GM12874 (cell line): Measurements from ENCODE around the gene DOCK10.

Experiments used
- TF ChIP-seq, protein P1 (sequence below): IDR thresholded peaks from 2 replicates; pipeline ENCODE4 v1.5.1; 2011; ENCODE audit warnings: low read depth, mild to moderate bottlenecking, control low read depth, low read length, moderate library complexity; ENCODE audit not compliant: insufficient read depth

Gene DOCK10

DNA sequence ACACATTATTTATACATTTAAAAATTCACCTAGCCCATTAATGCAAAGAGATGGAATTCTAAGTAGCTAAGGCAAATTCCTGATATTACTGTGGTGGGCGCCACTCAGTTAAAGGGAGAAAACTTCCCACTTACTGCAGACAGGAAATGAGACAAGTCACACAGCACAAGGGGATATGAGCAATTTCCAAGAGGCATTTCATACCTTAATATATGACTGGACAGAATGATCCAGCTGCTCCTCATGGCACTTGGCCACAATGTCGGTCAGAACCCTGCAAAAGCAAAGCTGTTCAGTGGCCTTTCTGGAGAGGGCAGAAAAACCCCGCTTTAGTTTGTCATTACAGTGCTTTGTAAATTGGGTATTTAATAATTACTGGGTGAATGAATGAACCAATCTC, 204.7 kb downstream of the DOCK10 start:
- TF ChIP-seq, protein P1, sequence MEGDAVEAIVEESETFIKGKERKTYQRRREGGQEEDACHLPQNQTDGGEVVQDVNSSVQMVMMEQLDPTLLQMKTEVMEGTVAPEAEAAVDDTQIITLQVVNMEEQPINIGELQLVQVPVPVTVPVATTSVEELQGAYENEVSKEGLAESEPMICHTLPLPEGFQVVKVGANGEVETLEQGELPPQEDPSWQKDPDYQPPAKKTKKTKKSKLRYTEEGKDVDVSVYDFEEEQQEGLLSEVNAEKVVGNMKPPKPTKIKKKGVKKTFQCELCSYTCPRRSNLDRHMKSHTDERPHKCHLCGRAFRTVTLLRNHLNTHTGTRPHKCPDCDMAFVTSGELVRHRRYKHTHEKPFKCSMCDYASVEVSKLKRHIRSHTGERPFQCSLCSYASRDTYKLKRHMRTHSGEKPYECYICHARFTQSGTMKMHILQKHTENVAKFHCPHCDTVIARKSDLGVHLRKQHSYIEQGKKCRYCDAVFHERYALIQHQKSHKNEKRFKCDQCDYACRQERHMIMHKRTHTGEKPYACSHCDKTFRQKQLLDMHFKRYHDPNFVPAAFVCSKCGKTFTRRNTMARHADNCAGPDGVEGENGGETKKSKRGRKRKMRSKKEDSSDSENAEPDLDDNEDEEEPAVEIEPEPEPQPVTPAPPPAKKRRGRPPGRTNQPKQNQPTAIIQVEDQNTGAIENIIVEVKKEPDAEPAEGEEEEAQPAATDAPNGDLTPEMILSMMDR: no peak

DNA sequence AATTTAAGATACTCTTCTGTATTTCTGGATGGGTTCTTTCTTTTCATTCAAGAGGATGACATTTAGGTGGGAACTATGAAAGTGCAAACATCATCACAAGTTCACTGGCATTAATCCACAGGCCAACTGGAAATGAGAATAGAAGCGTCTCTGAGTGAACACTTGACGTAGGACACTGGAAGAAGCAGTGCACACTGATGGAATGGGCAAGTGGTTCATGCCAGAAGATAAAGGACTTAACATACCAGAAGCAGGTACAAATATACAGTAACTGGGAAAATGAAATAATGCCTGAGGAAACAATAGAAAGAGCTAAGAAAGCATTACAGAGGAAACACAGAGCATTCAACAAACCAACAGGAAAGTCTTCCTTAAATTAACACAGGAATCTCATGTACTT, 205.2 kb downstream of the DOCK10 start:
- TF ChIP-seq, protein P1: no peak

DNA sequence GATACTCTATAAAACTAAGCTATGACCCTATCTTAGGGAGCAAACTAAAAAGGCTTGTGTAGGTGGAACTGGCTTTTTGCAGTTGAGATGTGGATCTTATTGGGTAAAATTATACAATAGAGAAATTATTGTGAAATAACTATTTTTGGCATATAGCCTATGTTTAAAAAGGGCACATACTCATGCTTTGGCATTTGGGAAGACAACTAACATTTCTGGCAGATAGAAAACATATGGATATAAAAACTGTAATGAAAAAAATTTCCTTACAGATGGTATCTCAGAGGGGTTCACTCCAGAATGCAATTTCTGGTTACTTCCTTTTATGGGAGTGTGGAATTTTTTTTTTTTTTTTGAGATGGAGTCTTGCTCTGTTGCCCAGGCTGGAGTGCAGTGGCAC, 206.0 kb downstream of the DOCK10 start:
- TF ChIP-seq, protein P1: no peak

DNA sequence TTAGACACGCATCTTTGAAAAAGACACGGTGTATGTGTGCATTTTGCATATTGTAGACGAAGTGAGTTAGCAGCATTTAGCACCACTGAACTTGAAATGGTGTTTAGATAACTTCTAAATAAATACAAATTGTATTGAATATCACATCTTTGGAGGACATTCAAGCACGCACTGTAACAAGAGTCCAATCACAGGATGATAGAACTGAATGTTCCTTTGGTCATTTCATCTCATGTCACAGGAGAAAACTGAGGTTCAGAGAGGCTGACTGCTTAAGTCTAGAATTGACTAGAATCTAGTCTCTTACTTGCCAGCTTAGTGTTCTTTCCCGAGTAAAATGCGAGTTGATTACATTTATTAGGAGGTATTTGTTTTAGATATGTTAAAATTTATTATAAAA, 206.9 kb downstream of the DOCK10 start:
- TF ChIP-seq, protein P1: no peak

DNA sequence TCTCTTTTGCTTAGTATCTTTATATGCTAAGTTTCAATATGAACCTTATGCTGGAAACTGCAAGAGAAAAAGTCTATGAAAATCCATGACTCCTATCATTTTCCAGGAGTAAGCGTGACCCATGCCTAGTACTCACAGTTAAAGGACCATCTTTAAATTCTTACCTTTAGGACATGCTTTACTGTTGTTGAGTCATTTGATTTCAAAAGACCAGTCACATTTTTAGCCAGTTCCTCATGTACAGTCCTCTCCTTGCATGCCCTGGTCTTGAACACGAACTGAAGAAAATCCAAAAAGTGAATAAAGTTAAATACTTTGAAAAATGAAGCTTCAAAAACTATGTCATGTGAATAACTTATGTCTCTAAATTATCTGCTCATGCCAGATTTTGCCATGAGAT, 208.3 kb downstream of the DOCK10 start:
- TF ChIP-seq, protein P1: no peak

DNA sequence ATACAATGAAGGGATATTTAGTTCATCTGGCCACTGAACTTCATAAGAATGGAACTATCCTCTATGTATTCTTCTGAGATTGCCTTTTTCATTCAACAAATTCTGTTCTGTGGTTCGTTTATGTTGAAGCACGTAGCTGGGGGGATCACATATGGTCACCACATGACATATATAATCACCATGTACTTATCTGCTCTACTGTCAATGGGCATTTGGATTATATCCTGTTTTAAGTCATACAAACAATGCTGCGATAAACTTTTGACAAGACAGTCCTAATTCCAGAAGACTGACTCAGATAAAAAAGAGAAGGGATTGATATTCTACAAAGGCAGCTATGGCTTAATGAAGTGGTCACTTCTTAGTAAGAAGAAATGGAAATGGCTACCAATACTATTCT, 210.1 kb downstream of the DOCK10 start:
- TF ChIP-seq, protein P1: no peak

DNA sequence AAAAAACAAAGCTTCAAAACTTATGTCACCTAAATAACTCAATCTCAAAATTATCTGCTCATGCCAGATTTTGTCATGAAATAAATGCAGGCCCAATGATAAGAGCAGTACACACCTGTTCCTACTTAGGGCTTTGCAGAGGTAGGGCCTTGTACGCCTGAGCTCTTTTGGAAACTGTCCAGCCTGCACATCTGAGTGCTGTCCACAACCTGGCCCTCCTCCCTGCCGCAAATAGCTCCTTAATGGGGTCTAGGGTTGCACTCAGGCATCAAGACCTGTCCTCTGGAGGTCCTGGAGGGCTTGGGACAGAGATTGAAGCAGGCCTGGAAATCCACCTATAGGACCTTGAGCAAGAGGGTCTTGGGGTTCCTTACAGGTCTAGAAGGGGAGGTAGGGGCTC, 210.7 kb downstream of the DOCK10 start:
- TF ChIP-seq, protein P1: no peak

DNA sequence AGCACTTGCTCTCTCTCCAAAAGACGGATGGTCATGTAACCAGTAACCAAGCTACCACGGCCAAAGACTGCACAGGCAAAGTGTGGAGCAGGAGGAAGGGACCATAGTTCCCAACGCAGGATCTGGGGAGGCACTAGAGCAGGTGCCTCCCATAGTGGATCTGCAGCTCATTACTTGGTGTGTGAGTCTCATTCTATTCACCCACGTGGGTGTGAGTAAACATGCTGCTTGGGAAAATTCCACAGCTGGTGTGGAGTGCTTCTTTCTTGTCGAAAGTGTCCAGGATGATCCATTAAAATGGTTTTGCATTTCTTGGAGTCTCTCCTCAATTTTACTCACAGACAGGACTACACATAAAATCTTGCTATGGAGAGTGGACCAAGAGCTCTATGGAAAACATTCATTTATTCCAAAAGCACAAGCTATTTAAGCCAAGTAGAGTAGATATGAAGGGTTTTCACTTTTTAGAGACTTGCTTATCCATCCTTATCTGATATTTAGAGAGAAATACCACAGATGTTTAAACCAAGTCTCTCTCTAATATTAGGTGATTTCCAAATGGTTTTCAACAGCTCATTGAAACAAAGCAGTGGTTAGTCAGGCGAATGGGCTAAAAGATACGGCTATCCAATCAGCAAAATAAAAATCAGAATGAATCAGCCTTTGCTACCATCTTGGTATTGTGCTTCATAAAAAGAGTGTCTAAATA, 221.8 kb downstream of the DOCK10 start:
- TF ChIP-seq, protein P1: no peak
